DOHH2 (cell line): ENCODE data around the gene ASB1.

Experiments
- H3F3A ChIP-seq: fragments of 200-600 bp; sonication (generic), shearing (Covaris generic); 2 replicates; pipeline ENCODE4 v1.6.0; 2016; ENCODE audit warnings: antibody characterized with exemption, mild to moderate bottlenecking; ENCODE audit not compliant: control insufficient read depth, insufficient read depth
- H3K27ac ChIP-seq: fragments of 200-600 bp; sonication (generic); 2 replicates; pipeline ENCODE4 v1.5.1; 2014; ENCODE audit warnings: low read depth, mild to moderate bottlenecking, low read length, moderate library complexity
- H3K27me3 ChIP-seq: fragments of 200-600 bp; sonication (generic); 2 replicates; pipeline ENCODE4 v1.6.1; 2014; ENCODE audit warnings: mild to moderate bottlenecking, low read length, mixed read lengths; ENCODE audit not compliant: control insufficient read depth
- H3K36me3 ChIP-seq: fragments of 200-600 bp; sonication (generic); 2 replicates; pipeline ENCODE4 v1.6.1; 2014; ENCODE audit warnings: mild to moderate bottlenecking, low read length, moderate library complexity, mixed read lengths; ENCODE audit not compliant: control insufficient read depth
- H3K4me1 ChIP-seq: fragments of 200-600 bp; sonication (generic); 2 replicates; pipeline ENCODE4 v1.6.1; 2014; ENCODE audit warnings: mild to moderate bottlenecking, low read length, mixed read lengths; ENCODE audit not compliant: control insufficient read depth
- H3K4me2 ChIP-seq: fragments of 200-600 bp; sonication (generic); 2 replicates; pipeline ENCODE4 v1.6.0; 2014; ENCODE audit warnings: mild to moderate bottlenecking, low read length, moderate library complexity
- H3K4me3 ChIP-seq: fragments of 200-600 bp; sonication (generic); 2 replicates; pipeline ENCODE4 v1.5.1; 2014; ENCODE audit warnings: mild to moderate bottlenecking, low read length, mixed read lengths
- H3K79me2 ChIP-seq: fragments of 200-600 bp; sonication (generic); 2 replicates; pipeline ENCODE4 v1.6.1; 2014; ENCODE audit warnings: mild to moderate bottlenecking, low read length, mixed read lengths; ENCODE audit not compliant: control insufficient read depth
- H3K9me2 ChIP-seq: fragments of 200-600 bp; sonication (generic); replicated peaks from 2 replicates; pipeline ENCODE4 v1.6.1; 2014; ENCODE audit warnings: mild to moderate bottlenecking, low read length, mixed read lengths; ENCODE audit not compliant: control insufficient read depth
- H3K9me3 ChIP-seq: fragments of 200-600 bp; sonication (generic); 2 replicates; pipeline ENCODE4 v1.6.1; 2014; ENCODE audit warnings: antibody characterized with exemption, low read length, mixed read lengths; ENCODE audit not compliant: control insufficient read depth, insufficient read depth
- H4K20me1 ChIP-seq: fragments of 200-600 bp; sonication (generic); 2 replicates; pipeline ENCODE4 v1.6.0; 2014; ENCODE audit warnings: low read depth, mild to moderate bottlenecking, antibody characterized with exemption, low read length, moderate library complexity; ENCODE audit not compliant: control insufficient read depth, insufficient read depth
- CTCF ChIP-seq: fragments of 200-600 bp; sonication (generic); IDR thresholded peaks from one replicate; pipeline ENCODE4 v1.5.1; 2014; ENCODE audit warnings: antibody characterized with exemption, mild to moderate bottlenecking, low read depth, low read length; ENCODE audit not compliant: poor library complexity, severe bottlenecking
- EZH2phosphoT487 ChIP-seq: fragments of 200-600 bp; sonication (generic); IDR thresholded peaks from 2 replicates; pipeline ENCODE4 v1.6.1; 2017; ENCODE audit warnings: borderline replicate concordance, mild to moderate bottlenecking, antibody characterized with exemption, low read length, moderate library complexity, mixed read lengths

ASB1 gene

GRCh38 chr2:238421695-238422035 is 5.1 kb upstream of the ASB1 start:
- peaks cover 9% of the 10 kb centered on the region for H3K4me1 ChIP-seq
- no peaks in the 10 kb centered on the region for H3K36me3 ChIP-seq
- no peaks in the 10 kb centered on the region for H4K20me1 ChIP-seq
- TF ChIP-seq CTCF (no peak), EZH2phosphoT487 (no peak)
- no peak overlapping the region for H3K4me3 ChIP-seq
- H3K79me2 ChIP-seq = peaks cover 12% of the 10 kb centered on the region; the same call in 1 of the 2 replicates
- no peak overlapping the region for H3K27ac ChIP-seq
- H3K9me2 ChIP-seq = no peaks in the 10 kb centered on the region
- H3K4me2 ChIP-seq = no peak overlapping the region
- H3F3A ChIP-seq = no peaks in the 10 kb centered on the region
- no peaks in the 10 kb centered on the region for H3K9me3 ChIP-seq
- no peaks in the 10 kb centered on the region for H3K27me3 ChIP-seq

GRCh38 chr2:238422285-238422684 is 4.4 kb upstream of the ASB1 start:
- H3K4me1 ChIP-seq = peaks cover 9% of the 10 kb centered on the region
- no peak overlapping the region for H3K4me3 ChIP-seq
- H3K79me2 ChIP-seq = peaks cover 17% of the 10 kb centered on the region
- no peaks in the 10 kb centered on the region for H4K20me1 ChIP-seq
- no peak overlapping the region for H3K4me2 ChIP-seq
- H3K27me3 ChIP-seq = no peaks in the 10 kb centered on the region
- H3K9me3 ChIP-seq = no peaks in the 10 kb centered on the region
- no peak overlapping the region for H3K27ac ChIP-seq
- TF ChIP-seq CTCF (no peak), EZH2phosphoT487 (no peak)
- no peaks in the 10 kb centered on the region for H3K9me2 ChIP-seq
- peaks cover 3% of the 10 kb centered on the region for H3K36me3 ChIP-seq
- no peaks in the 10 kb centered on the region for H3F3A ChIP-seq

DNA sequence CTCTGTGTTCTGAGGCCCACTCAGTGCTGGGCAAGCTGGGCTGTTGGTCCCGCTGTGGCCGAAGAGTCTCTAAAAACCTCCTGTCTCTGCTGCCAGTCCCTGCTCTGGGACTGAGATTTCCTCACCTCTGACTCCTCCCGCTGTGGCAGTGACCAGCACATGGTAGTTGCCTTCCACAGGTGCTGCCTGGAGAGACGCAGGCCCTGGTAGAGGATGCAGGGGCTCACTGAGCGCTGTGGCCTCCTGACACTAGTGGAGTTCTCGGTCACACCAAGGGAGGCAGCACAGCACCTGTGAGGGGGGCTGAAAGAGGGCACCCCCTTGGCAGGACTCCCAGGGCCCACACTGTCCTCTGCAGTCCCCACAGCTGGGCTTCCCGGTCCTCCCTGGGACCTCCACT is 3.8 kb upstream of the ASB1 start:
- Histone ChIP-seq H3K9me2 (no peaks in the 10 kb centered on the region), H3K4me2 (no peak overlapping the region), H3K36me3 (peaks cover 9% of the 10 kb centered on the region), H3K27ac (no peak overlapping the region), H3K27me3 (no peaks in the 10 kb centered on the region), H3K9me3 (no peaks in the 10 kb centered on the region), H3K4me1 (peaks cover 14% of the 10 kb centered on the region), H3K79me2 (peaks cover 23% of the 10 kb centered on the region), H3K4me3 (no peak overlapping the region), H4K20me1 (no peaks in the 10 kb centered on the region), H3F3A (no peaks in the 10 kb centered on the region)
- TF ChIP-seq EZH2phosphoT487 (no peak), CTCF (no peak)
